SU-DHL-6 (cell line): ENCODE measurements around the gene ZFP36L2.

Experiments used
- H2AFZ ChIP-seq: fragments of 200-600 bp; sonication (generic); 2 replicates; pipeline ENCODE4 v1.6.1; 2014; ENCODE audit warnings: low read depth, mild to moderate bottlenecking, moderate library complexity, mixed read lengths, antibody characterized with exemption, low read length; ENCODE audit not compliant: severe bottlenecking
- H3F3A ChIP-seq: fragments of 200-600 bp; shearing (Covaris generic); 2 replicates; pipeline ENCODE4 v1.6.0; 2016; ENCODE audit warnings: antibody characterized with exemption, mild to moderate bottlenecking; ENCODE audit not compliant: insufficient read depth
- H3K27ac ChIP-seq: fragments of 200-600 bp; sonication (generic); 2 replicates; pipeline ENCODE4 v1.5.1; 2016; ENCODE audit warnings: low read depth, mild to moderate bottlenecking, low read length, moderate library complexity, mixed read lengths
- H3K27me3 ChIP-seq: fragments of 200-600 bp; sonication (generic), shearing (Covaris generic); 2 replicates; pipeline ENCODE4 v1.6.0; 2014; ENCODE audit warnings: mild to moderate bottlenecking, low read length
- H3K36me3 ChIP-seq: fragments of 200-600 bp; sonication (generic); 2 replicates; pipeline ENCODE4 v1.6.1; 2014; ENCODE audit warnings: mild to moderate bottlenecking, low read length, mixed read lengths
- H3K4me2 ChIP-seq: fragments of 300-600, 200-600 bp; shearing (Covaris generic), sonication (generic); 2 replicates; pipeline ENCODE4 v1.6.0; 2014; ENCODE audit warnings: low read length, low read depth, mild to moderate bottlenecking; ENCODE audit not compliant: poor library complexity, severe bottlenecking
- H3K4me3 ChIP-seq: fragments of 200-600 bp; sonication (generic); 2 replicates; pipeline ENCODE4 v1.5.1; 2014; ENCODE audit warnings: antibody characterized with exemption, low read length, mild to moderate bottlenecking, mixed read lengths; ENCODE audit not compliant: insufficient read depth, poor library complexity, severe bottlenecking
- H3K79me2 ChIP-seq: fragments of 200-600 bp; sonication (generic); 2 replicates; pipeline ENCODE4 v1.6.1; 2014; ENCODE audit warnings: mild to moderate bottlenecking, low read length, moderate library complexity; ENCODE audit not compliant: insufficient read depth
- H3K9ac ChIP-seq: fragments of 200-600 bp; sonication (generic); 2 replicates; pipeline ENCODE4 v1.7.0; 2014; ENCODE audit warnings: mild to moderate bottlenecking, low read length
- H3K9me2 ChIP-seq: fragments of 200-600 bp; sonication (generic); replicated peaks from 2 replicates; pipeline ENCODE4 v1.6.1; 2014; ENCODE audit warnings: low read length; ENCODE audit not compliant: insufficient read depth
- H3K9me3 ChIP-seq: fragments of 200-600 bp; sonication (generic); 2 replicates; pipeline ENCODE4 v1.6.1; 2014; ENCODE audit warnings: low read length, mixed read lengths; ENCODE audit not compliant: insufficient read depth
- H4K20me1 ChIP-seq: fragments of 200-600 bp; sonication (generic); 2 replicates; pipeline ENCODE4 v1.6.1; 2014; ENCODE audit warnings: low read depth, mild to moderate bottlenecking, antibody characterized with exemption, low read length, moderate library complexity, mixed read lengths
- EZH2phosphoT487 ChIP-seq: fragments of 200-600 bp; sonication (generic), shearing (Covaris generic); conservative IDR thresholded peaks from 2 replicates; pipeline ENCODE4 v1.6.1; 2018; ENCODE audit warnings: mild to moderate bottlenecking, antibody characterized with exemption, low read length, moderate library complexity, mixed read lengths
- TF ChIP-seq, protein P1 (sequence below): fragments of 200-600 bp; sonication (generic); IDR thresholded peaks from one replicate; pipeline ENCODE4 v1.5.1; 2017; ENCODE audit warnings: antibody characterized with exemption, mild to moderate bottlenecking, low read length, moderate library complexity; ENCODE audit not compliant: insufficient read depth, poor library complexity, severe bottlenecking

Gene ZFP36L2

GRCh38 chr2:43217228-43218154, 8.9 kb downstream of the ZFP36L2 start:
- H3K79me2 ChIP-seq, result peaks cover 9% of the 10 kb centered on the region
- H3F3A ChIP-seq, result peaks cover 54% of the 10 kb centered on the region
- H3K9me2 ChIP-seq, result no peaks in the 10 kb centered on the region
- H3K9ac ChIP-seq, result peak overlapping the region; percentile 99
- peak overlapping the region; percentile 97 for H3K27ac ChIP-seq
- no peaks in the 10 kb centered on the region for H3K9me3 ChIP-seq
- H3K36me3 ChIP-seq, result no peaks in the 10 kb centered on the region
- H3K4me2 ChIP-seq, result peak overlapping the region; percentile 76
- peak overlapping the region; percentile 34 for H3K4me3 ChIP-seq
- H4K20me1 ChIP-seq, result no peaks in the 10 kb centered on the region
- H3K27me3 ChIP-seq, result no peaks in the 10 kb centered on the region
- H2AFZ ChIP-seq, result peak overlapping the region; percentile 32
- no peak for TF ChIP-seq EZH2phosphoT487
- TF ChIP-seq, protein P1, sequence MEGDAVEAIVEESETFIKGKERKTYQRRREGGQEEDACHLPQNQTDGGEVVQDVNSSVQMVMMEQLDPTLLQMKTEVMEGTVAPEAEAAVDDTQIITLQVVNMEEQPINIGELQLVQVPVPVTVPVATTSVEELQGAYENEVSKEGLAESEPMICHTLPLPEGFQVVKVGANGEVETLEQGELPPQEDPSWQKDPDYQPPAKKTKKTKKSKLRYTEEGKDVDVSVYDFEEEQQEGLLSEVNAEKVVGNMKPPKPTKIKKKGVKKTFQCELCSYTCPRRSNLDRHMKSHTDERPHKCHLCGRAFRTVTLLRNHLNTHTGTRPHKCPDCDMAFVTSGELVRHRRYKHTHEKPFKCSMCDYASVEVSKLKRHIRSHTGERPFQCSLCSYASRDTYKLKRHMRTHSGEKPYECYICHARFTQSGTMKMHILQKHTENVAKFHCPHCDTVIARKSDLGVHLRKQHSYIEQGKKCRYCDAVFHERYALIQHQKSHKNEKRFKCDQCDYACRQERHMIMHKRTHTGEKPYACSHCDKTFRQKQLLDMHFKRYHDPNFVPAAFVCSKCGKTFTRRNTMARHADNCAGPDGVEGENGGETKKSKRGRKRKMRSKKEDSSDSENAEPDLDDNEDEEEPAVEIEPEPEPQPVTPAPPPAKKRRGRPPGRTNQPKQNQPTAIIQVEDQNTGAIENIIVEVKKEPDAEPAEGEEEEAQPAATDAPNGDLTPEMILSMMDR, result no peak

DNA sequence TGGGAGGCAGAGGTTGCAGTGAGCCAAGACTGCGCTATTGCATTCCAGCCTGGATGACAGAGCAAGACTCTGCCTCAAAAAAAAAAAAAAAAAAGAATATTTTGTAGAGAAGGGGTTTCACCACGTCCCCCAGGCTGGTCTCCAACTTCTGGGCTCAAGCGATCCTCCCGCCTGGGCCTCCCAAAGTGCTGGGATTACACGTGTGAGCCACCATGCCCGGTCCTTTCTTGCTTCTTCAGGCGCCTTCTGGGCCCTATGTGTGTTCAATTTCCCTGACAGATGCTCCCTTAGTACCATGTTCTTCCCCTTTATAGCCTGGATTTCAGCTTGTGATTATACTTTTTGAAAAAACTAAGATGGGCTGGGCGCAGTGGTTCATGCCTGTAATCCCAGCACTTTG, 9.8 kb downstream of the ZFP36L2 start:
- no peak overlapping the region for H3K9ac ChIP-seq
- H3K4me2 ChIP-seq, result no peak overlapping the region
- no peaks in the 10 kb centered on the region for H3K9me2 ChIP-seq

GRCh38 chr2:43215673-43216255, 10.6 kb downstream of the ZFP36L2 start:
- H3K9me3 ChIP-seq, result no peaks in the 10 kb centered on the region
- H3F3A ChIP-seq, result peaks cover 37% of the 10 kb centered on the region
- H3K36me3 ChIP-seq, result no peaks in the 10 kb centered on the region
- H3K4me2 ChIP-seq, result no peak overlapping the region
- no peaks in the 10 kb centered on the region for H3K79me2 ChIP-seq
- H4K20me1 ChIP-seq, result no peaks in the 10 kb centered on the region
- H3K9ac ChIP-seq, result no peak overlapping the region
- TF ChIP-seq EZH2phosphoT487, result no peak
- TF ChIP-seq, protein P1, result no peak
- H3K27ac ChIP-seq, result no peak overlapping the region
- H3K4me3 ChIP-seq, result no peak overlapping the region
- H3K27me3 ChIP-seq, result no peaks in the 10 kb centered on the region
- no peaks in the 10 kb centered on the region for H3K9me2 ChIP-seq
- H2AFZ ChIP-seq, result no peak overlapping the region

More for the DNA sequence above, 9.8 kb downstream of the ZFP36L2 start:
- H3F3A ChIP-seq, result peaks cover 46% of the 10 kb centered on the region
- H3K79me2 ChIP-seq, result 0 out of 2 replicates have a peak, but pooled peaks cover under 1% of the 10 kb centered on the region
- TF ChIP-seq EZH2phosphoT487, result no peak
- TF ChIP-seq, protein P1, result no peak
- H3K9me3 ChIP-seq, result no peaks in the 10 kb centered on the region
- no peak overlapping the region for H2AFZ ChIP-seq
- H3K4me3 ChIP-seq, result no peak overlapping the region
- H3K36me3 ChIP-seq, result no peaks in the 10 kb centered on the region
- no peaks in the 10 kb centered on the region for H4K20me1 ChIP-seq
- H3K27ac ChIP-seq, result no peak overlapping the region
- H3K27me3 ChIP-seq, result no peaks in the 10 kb centered on the region
